HG03039 (cell line): ENCODE data around the gene LRRFIP1.
"Not testable (repeated sequence)": the region's sequence is repeated elsewhere in the genome, so short reads cannot be mapped to it uniquely, and the experiment has no call there.

Experiments
- ATAC-seq: cut with Tn5 transposase; IDR thresholded peaks from one replicate; pipeline ENCODE4 v1.9.1; 2021; ENCODE audit warnings: mild to moderate bottlenecking, moderate library complexity; ENCODE audit not compliant: unreplicated experiment

LRRFIP1 gene

DNA sequence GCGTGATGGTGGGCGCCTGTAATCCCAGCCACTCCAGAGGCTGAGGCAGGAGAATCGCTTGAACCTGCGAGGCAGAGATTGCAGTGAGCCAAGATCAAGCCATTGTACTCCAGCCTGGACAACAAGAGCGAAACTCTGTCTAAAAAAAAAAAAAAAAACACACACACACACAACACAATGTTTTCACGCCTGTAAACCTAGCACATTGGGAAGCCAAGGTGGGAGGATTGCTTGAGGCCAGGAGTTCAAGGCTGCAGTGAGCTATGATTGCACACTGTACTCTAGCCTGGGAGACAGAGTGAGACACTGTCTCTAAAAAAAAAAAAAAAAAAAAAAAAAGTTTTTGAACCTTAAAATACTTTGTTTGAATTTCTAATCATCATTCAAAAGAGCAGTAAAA is 137.7 kb downstream of the LRRFIP1 start:
- not testable (repeated sequence) for ATAC-seq

DNA sequence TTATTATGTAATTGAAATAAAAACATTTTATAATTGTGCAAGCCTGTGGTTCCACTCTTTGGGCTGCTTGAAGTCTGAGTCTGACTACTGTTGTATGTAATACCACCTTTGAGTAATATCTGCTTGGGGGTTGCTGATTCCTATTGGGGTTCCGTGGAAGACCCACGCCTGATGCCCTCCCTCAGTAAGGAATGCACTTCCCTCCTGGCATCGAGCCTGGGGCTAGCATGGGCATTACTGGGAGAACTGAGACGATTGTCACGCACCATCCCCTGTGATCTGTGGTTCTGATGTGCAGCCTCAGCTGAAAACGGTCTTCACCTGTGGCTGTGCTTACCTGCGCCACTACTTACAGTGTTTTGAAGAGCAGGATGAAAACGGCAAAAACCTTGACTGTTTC is 138.5 kb downstream of the LRRFIP1 start:
- ATAC-seq: no peak

DNA sequence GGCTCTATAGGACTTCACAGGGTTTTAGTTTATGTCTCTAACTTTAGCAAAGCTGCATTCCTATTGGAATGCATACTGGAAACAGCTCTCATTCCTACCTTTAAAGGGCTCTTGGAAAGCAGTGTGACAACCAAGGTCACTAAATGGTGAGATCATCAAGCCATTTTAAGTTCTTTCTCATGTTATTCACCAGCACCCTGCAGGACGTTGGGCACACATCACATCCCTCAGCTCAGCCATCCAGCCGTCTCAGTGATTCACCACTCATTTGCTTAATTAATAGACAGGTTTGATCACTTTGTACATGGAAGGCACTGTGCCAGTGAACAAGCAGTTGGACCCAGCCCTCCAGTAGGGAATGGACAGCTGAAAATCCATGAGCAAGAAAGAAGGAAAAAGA is 139.0 kb downstream of the LRRFIP1 start:
- no peak for ATAC-seq

DNA sequence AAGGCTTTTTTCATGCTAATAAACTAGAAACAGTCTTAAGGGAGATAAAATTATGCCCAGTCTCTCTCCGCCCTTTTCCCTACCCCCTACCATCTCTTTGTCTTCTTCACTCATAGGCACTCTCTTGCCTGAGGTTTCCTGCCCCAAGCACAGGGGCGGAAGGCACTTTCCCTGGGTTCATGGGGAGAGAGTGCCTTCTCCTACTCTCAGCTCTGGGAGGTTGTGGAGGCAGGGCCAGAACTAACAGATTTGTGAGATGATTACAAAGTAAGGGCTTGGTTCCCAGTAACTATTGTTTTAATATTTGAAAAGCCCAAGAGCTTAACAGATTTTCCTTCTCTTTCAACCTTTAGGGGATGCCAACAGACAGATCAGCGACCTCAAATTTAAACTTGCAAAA is 145.1 kb downstream of the LRRFIP1 start:
- no peak for ATAC-seq

DNA sequence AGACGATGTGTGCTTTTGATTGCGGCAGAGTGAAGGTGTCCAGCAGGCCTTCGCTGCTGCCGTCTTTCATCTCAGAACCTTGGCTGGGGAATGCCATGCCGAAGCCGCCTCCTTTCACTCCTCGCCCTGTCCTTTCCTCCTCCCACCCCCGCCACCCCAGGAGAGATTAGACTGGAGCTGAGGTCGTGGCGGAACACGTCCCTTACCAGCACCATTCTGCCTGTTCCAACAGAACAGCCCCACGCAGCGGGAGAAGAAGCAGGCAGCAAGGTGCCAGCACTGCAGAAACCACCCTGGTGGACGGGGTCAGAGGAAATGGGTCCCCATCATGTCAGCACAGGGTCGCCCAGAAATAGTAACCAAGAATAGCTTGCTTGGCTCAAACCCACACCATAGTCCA is 146.4 kb downstream of the LRRFIP1 start:
- no peak for ATAC-seq

DNA sequence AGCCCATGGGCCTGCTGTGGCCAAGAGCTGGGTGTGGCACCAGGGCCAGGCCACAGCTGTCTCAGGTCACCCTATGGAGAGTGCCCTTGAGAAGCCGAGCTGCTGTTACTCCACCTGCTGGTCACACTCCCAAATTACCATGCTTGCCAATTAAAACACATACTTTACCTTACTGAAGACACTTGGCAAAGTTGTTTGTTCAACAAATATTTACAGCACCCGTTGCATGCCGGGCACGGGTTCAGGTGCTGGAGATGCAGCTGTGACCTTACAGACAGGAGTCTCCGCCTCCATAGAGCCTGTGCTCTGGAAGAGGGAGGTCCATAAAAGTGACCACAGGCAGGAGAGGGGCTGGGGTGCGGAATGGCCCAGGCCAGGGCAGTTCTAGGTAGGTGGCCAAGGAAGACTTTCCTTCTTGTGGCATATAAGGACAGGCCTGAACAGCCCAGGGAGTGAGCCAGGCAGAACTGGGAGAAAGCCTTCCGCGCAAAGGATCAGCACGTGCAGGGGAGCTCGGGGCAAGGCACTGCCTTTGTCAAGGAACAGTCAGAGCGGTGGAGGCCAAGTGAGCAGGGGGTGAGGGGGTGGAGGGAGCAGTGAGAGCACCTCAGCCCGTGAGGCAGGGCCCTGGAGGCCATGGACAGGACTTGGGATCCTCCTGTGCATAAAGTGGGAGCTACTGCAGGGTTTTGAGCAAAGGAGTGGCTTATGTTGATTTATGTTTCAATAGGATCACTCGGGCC is 147.6 kb downstream of the LRRFIP1 start:
- ATAC-seq: no peak

DNA sequence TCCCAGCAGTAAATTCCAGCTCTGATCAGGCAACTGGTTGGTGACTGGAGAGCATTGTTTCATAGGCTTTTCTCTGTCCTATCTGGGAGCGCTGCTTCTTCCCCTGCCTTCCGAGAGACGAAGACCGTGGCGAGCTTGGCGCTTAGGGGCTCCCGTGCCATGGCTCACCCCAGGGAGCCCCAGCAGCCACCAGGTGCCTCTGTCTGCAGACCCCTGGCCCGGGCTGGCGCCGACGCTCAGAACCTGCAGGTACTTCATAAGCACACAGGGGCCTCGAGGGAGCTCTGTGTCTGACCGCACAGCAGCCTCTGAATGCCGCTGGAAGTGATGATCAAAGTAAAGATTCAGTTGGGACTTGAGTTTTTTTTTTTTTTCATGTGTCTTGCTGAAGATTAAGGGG is 152.1 kb downstream of the LRRFIP1 start:
- no peak for ATAC-seq

DNA sequence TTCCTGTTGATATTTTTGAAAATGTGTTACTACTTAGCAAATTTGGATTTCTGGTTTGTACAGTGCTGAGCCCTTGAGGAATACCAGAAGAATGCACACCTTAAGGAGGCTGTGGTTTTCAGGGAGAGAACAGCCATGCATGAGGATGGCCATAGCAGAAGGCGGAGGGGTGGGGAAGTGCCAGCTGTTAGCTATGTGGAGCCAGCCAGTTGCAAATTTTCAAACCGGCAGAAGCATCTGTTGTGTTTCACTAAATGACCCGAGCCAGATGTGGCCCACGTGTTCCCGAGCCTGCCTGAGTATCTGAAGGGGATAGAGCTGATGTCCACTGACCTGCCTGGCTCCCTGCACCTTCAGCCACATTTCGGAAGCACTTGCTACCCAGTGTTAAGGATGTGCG is 154.8 kb downstream of the LRRFIP1 start:
- no peak for ATAC-seq

DNA sequence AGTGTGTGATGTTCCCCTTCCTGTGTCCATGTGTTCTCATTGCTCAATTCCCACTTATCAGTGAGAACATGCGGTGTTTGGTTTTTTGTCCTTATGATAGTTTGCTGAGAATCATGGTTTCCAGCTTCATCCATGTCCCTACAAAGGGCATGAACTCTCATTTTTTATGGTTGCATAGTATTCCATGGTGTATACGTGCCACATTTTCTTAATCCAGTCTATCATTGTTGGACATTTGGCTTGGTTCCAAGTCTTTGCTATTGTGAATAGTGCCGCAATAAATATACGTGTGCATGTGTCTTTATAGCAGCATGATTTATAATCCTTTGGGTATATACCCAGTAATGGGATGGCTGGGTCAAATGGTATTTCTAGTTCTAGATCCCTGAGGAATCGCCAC is 156.3 kb downstream of the LRRFIP1 start:
- ATAC-seq: not testable (repeated sequence)

DNA sequence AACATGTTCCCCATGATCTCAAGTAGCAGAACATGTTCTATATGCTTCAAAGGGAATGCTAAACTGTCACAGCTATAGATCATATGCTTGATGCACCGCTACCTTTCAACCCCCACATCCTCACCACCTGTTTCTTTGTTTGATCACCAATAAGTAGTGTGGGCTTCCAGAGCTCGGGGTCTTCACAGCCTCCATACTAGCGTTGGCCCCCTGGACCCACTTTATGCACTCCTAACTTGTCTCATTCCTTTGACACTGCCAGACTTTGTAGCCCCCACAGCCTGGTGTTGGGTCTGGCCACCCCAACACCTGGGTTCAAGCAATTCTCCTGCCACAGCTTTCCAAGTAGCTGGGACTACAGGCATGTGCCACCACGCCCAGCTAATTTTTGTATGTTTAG is 159.5 kb downstream of the LRRFIP1 start:
- ATAC-seq: no peak

DNA sequence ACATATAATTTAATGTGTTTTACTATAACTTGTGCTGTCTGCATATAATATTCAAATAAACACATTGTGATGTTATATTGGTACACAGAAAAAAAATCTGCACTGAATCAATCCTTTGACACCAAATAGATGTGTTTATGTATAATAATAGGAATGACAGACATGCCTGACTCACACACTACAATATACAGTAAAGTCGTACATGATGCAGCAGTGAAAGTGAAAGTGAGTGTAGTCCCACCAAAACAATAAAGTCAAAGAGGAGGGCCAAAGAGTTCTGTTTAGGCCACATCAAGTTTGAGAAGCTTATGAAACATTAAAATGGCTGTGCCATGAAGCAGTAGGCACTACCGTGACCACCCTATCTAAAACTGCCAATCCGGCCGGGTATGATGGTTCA is 163.0 kb downstream of the LRRFIP1 start:
- no peak for ATAC-seq

DNA sequence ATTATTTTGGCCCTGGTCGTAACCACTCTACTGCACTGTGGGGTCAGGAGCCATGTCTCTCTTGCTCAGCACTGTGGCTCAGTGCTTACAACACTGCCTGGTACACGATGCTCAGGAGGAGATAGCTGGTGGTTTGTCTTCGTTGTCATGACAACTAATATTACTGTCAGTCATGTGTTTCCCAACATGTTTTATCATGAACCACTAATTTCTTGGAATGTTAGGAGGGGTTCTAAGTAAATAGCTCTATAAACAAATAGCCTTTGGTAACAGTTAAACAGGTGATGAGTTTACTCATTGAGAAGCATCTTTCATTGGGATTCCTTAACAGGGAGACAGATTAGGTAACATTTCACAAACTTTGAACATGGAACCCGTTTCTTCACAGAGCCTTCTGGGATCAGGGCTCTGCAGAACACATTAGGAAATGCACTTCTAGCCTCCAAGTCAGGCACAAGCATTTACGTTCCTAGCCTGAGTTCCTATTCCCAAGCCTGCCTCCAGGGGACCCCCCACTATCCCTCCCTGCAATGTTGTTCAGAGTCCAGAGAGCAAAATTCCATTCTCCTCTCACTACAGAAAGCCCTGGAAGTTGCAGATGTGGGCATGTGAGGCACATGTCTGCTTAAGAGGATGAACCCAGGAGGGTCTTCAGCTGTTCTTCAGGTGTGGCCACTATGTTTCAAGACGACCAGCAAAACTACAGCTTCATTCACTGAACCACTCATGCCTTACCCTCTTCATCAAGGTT is 164.8 kb downstream of the LRRFIP1 start:
- ATAC-seq: no peak

DNA sequence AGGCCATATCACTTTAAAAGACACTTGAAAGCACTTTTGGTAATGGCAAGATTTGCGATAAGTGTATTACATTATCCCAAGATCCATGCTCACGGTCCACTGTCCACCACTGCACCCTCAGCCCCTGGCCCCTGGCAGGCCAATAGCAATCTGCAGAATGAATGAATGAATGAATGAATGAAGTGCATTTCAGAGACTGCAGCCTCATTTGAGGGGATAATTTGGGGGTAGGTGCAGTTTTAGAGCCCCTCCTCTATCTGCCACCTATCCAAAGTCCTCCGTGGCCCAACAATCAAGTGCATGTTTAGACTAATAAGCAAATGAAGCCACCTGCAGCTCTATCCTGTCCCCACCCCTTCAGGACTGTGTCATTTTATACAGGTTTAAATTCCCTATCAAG is 169.9 kb downstream of the LRRFIP1 start:
- ATAC-seq: no peak

DNA sequence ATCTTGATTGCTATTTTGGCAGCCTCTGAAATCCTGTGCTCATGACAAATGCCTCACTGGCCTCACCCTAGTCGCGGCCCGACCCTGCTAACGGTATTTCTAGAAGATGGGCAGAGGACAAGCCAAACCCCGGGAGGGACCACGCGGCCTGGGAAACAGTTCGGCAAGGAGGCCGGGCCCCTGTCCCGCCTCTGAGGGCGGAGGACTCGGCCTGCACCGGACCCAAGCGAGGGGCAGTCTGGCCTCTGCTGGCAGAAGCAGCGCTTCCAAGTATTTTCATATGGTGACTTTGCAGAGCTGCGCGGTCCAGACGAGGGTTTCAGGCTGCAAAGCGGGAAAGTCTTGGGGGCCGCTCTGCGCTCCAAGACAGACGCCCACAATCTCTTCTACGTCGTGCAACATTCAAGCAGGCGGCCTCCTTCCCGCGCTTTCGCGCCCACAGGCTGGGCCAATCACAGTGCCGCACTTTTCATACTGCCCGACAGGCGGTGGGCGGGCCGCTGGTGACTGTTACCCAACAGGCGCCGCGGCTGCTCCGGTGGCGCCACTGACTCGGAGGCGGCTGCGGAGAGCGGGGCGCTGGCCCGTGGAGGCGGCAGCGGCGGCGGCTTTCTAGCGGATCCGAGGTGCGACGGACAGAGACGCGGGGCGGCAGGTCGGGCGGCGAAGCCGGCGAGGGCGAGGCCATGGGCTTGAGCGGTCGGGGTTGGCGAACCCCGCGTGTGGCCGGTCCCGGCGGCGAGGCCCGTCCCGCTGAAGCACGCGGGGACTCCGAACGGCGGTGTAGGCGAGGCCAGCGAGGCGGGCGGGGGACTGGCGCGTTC is 171.1 kb downstream of the LRRFIP1 start, which contains the start of gene RBM44:
TSS of gene RBM44 (plus strand) at position 544 of the 824 bp plus-strand sequence. CDS start 14,831 bp downstream, outside the sequence.
- no peak for ATAC-seq

DNA sequence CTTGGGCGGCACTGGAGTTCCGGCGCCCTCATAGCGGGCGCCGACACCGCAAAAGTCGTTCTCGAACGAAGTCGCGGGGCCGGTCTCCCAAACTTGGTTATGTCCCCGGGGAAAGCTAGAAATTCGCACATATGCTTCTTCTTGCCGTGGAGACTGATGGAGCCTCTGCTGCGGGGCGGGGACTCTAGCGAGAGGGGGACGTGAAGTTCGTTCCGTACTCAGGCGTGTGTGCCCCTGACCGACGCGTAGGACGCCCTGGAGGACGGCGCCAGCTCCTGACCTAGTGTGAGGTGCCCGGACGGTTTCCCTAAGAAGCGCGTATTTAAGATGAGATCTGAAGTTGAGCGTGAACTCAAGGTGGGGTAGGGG is 171.7 kb downstream of the LRRFIP1 start:
- no peak for ATAC-seq

DNA sequence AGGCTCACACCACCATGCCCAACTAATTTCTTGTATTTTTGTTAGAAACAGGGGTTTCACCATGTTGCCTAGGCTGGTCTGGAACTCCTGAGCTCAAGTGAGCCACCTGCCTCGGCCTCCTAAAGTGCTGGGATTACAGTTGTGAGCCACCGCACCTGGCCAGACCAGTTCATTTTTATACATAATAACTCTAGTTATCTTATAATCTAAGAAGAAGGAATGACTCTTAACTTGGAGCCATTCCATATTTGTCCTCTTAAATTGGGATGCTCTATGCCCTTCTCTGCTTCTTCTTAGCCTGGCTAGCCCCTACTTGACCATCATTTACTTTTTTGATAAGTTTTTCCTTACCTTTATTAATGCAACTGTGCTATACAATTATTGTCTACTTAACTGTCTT is 174.1 kb downstream of the LRRFIP1 start:
- ATAC-seq: no peak

DNA sequence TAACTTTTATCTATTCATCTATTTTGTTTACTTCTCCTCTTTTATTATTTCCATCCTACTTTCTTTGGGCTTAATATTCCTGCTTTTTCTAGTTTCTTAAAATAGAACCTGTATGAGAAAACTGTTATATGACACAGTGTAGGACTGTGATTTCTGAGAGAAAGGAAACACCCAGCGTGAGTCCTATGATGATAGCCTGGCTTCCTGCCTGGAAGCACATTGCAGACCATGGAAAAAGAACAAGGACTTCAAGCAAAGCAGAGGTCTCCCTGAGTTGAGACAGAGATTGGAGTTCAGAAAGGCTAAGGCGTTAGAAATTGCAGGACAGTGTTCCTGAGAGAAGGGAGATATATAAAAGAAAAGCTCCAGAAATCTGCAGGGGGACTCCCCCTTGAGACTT is 178.9 kb downstream of the LRRFIP1 start:
- ATAC-seq: no peak

DNA sequence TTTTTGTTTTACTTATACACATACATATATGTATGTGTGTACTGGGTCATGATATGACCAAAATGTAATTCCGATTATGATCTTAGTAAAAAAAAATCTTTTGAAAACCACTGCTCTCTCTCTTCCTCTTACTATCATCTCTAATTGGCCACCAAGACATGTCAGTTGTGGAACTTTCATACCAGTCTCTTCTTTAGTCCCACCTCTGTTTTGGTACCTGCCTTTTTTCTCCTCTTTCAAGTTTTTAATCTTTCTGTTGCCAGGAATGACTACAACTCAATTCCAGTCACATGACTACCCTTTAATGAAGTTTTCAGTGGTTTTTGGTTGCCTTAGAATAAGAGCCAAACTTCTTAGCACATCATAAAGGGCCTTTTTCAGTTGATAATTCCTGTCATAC is 188.2 kb downstream of the LRRFIP1 start:
- ATAC-seq: no peak

DNA sequence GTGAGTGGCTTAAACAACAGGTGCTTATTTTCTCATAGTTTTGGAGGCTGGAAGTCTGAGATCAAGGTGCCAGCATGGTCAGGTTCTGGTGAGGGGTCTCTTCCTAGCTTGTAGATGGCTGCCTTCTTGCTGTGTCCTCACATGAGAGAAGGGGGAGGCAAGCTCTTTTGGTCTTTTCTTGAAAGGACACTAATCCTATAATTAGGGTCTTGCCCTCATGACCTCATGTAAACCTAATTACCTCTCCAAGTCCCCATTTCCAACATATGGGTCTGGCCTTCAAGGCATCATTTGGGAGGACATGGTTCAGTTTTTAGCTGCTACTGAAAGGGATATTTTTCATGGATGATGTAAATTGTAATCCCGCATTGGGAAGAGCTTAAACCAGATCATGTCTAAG is 189.1 kb downstream of the LRRFIP1 start:
- ATAC-seq: no peak

DNA sequence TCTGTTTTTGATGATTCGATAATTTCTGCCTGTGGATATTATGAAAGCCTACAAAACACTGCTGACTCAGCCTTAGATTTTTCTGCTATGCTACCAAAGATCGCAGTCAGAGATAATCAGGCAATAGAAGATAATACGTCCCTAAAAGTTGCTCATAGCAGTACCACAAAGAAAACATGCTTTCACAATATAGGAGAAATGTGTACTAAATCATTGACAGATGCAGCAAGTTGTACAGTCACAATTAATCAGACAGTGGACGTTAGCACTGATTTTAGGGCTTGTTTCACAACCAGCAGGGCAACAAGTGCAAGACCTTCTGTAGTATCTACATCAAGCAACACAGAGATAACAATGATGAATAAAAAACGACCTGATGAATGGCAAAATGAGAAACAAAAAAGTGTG is 190.7 kb downstream of the LRRFIP1 start:
- ATAC-seq: no peak

DNA sequence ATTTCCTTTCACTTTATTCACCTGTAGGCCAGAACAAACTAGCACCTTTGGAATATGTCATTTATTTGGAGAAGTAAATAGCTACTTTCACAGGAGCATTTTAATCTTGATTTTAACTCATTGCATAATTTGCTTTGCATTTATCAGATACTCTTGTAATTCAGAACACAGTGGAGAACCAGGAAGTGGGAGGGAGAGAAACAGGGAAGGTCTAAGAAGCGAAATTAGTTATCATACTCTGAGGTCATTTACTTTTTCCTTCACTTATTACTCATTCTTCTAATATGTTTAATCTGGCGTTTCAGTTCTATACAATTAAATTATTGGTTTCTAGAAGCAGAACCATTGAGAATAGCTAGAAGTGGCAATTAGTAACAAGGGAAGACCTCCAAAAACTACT is 191.8 kb downstream of the LRRFIP1 start:
- ATAC-seq: no peak

DNA sequence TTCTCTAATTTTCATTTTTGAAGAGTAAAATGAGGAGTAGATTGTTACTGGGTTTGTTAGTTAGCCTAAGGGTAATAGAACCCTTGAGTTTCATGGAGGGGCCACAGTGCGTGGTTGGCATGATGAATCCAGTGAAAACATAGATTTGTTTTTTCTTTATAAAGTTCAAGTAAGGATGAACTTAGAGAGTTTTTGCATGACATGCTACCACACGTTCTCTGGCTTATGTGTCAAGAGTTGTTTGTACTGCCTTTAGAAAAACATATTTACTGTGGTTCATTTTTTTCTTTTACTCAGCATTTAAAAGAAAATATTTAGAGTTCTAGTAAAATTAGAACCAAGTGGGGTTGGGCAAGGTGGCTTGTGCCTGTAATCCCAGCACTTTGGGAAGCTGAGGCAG is 193.0 kb downstream of the LRRFIP1 start:
- ATAC-seq: no peak
